Astrocyte (in vitro differentiated cells and primary cell): ENCODE data around the gene SUFU. TPM values are rescaled to one million over a fixed set of nuclear protein-coding genes. Genes with fewer than 3 reads are reported as not detected.

ENCODE experiments used
- DNase-seq: peaks from one replicate; pipeline ENCODE4 v3.0.0-alpha.2; 2010; ENCODE audit warnings: low read depth
- FAIRE-seq: peaks from 2 replicates; lab custom pipeline; 2011; peaks lifted over from hg19 to GRCh38; lab: Jason Lieb, UNC
- H2AFZ ChIP-seq: 2 replicates; pipeline ENCODE4 v1.6.0; 2012; ENCODE audit warnings: low read depth, low read length, inconsistent platforms
- H3K27ac ChIP-seq: 2 replicates; pipeline ENCODE4 v1.5.1; 2011; ENCODE audit warnings: low read depth, low read length, inconsistent platforms
- H3K27me3 ChIP-seq: 2 replicates; pipeline ENCODE4 v1.6.0; 2011; ENCODE audit warnings: low read length, inconsistent platforms; ENCODE audit not compliant: insufficient read depth
- H3K36me3 ChIP-seq: 2 replicates; pipeline ENCODE4 v1.5.1; 2011; ENCODE audit warnings: low read length, inconsistent platforms; ENCODE audit not compliant: insufficient read depth
- H3K4me1 ChIP-seq: 2 replicates; pipeline ENCODE4 v1.5.1; 2011; ENCODE audit warnings: low read length, inconsistent platforms; ENCODE audit not compliant: insufficient read depth
- H3K4me2 ChIP-seq: 2 replicates; pipeline ENCODE4 v1.6.0; 2012; ENCODE audit warnings: low read length, inconsistent platforms
- H3K4me3 ChIP-seq: 2 replicates; pipeline ENCODE4 v1.5.1; 2011; ENCODE audit warnings: low read depth, mild to moderate bottlenecking, low read length, inconsistent platforms; ENCODE audit not compliant: insufficient read depth
- H3K79me2 ChIP-seq: 2 replicates; pipeline ENCODE4 v1.6.0; 2012; ENCODE audit warnings: mild to moderate bottlenecking, low read length, inconsistent platforms; ENCODE audit not compliant: insufficient read depth
- H3K9ac ChIP-seq: 2 replicates; pipeline ENCODE4 v1.6.0; 2012; ENCODE audit warnings: mild to moderate bottlenecking, low read length, inconsistent platforms
- H3K9me3 ChIP-seq: 2 replicates; pipeline ENCODE4 v1.5.1; 2012; ENCODE audit warnings: low read depth, mild to moderate bottlenecking, low read length, inconsistent platforms; ENCODE audit not compliant: insufficient read depth
- H4K20me1 ChIP-seq: 2 replicates; pipeline ENCODE4 v1.6.0; 2012; ENCODE audit warnings: low read length, inconsistent platforms; ENCODE audit not compliant: insufficient read depth
- H3K27ac Mint-ChIP-seq: one replicate; pipeline ENCODE4 v1.8.0; 2021; ENCODE audit warnings: mild to moderate bottlenecking, mixed read lengths; ENCODE audit not compliant: unreplicated experiment
- H3K27me3 Mint-ChIP-seq: one replicate; pipeline ENCODE4 v1.8.0; 2021; ENCODE audit warnings: low read depth, mixed read lengths; ENCODE audit not compliant: unreplicated experiment
- H3K36me3 Mint-ChIP-seq: one replicate; pipeline ENCODE4 v1.8.0; 2021; ENCODE audit warnings: low read depth, mixed read lengths; ENCODE audit not compliant: unreplicated experiment
- H3K4me1 Mint-ChIP-seq: one replicate; pipeline ENCODE4 v1.8.0; 2021; ENCODE audit warnings: low read depth, mixed read lengths; ENCODE audit not compliant: unreplicated experiment
- H3K4me3 Mint-ChIP-seq: one replicate; pipeline ENCODE4 v1.8.0; 2021; ENCODE audit warnings: mild to moderate bottlenecking, moderate library complexity, mixed read lengths; ENCODE audit not compliant: unreplicated experiment
- H3K9me3 Mint-ChIP-seq: one replicate; pipeline ENCODE4 v1.8.0; 2021; ENCODE audit warnings: mild to moderate bottlenecking, mixed read lengths; ENCODE audit not compliant: unreplicated experiment
- CTCF ChIP-seq: IDR thresholded peaks from 2 replicates; pipeline ENCODE4 v1.5.1; 2011; ENCODE audit warnings: low read depth, mild to moderate bottlenecking, inconsistent platforms, low read length, moderate library complexity; ENCODE audit not compliant: insufficient read depth
- EZH2 ChIP-seq: IDR thresholded peaks from 2 replicates; pipeline ENCODE4 v1.6.1; 2012; ENCODE audit warnings: mild to moderate bottlenecking, low read length, inconsistent platforms; ENCODE audit not compliant: insufficient read depth
- total RNA-seq: library from RNA; stranded (reverse); gene quantifications from 2 replicates; pipeline ENCODE4 v1.2.1, GENCODE V29; 2021

The SUFU gene
- total RNA-seq, 1 donor from 2014 or later, result 25.8 TPM

GRCh38 chr10:102628451-102628911, 124.7 kb downstream of the SUFU start:
- no peak overlapping the region for H3K4me3 ChIP-seq
- peak overlapping the region; percentile 96 for H3K27ac ChIP-seq
- H2AFZ ChIP-seq, result no peak overlapping the region
- H3K4me3 Mint-ChIP-seq, result no peak overlapping the region
- DNase-seq (no peak), FAIRE-seq (no peak)
- peak overlapping the region; percentile 81 for H3K9ac ChIP-seq
- no peaks in the 10 kb centered on the region for H4K20me1 ChIP-seq
- peaks cover 4% of the 10 kb centered on the region for H3K9me3 ChIP-seq
- TF ChIP-seq CTCF, result no peak
- TF ChIP-seq EZH2, result no peak
- H3K9me3 Mint-ChIP-seq, result no peaks in the 10 kb centered on the region
- no peaks in the 10 kb centered on the region for H3K27me3 Mint-ChIP-seq
- H3K4me1 ChIP-seq, result peaks cover 61% of the 10 kb centered on the region
- peak overlapping the region; percentile 99 for H3K27ac Mint-ChIP-seq
- H3K36me3 ChIP-seq, result no peaks in the 10 kb centered on the region
- no peaks in the 10 kb centered on the region for H3K27me3 ChIP-seq
- peaks cover 75% of the 10 kb centered on the region for H3K4me1 Mint-ChIP-seq
- H3K79me2 ChIP-seq, result no peaks in the 10 kb centered on the region
- peak overlapping the region; percentile 63 for H3K4me2 ChIP-seq
- H3K36me3 Mint-ChIP-seq, result peaks cover 3% of the 10 kb centered on the region

- DNase-seq, result peak; percentile 92
- H3K4me1 ChIP-seq, result peaks cover 66% of the 10 kb centered on the region
Observed at GRCh38 chr10:102629661-102630614, 126.2 kb downstream of the SUFU start.

More at GRCh38 chr10:102629661-102630614, 126.2 kb downstream of the SUFU start:
- H3K79me2 ChIP-seq, result no peaks in the 10 kb centered on the region
- H3K36me3 ChIP-seq, result no peaks in the 10 kb centered on the region
- Mint-ChIP-seq H3K4me3 (peak overlapping the region; percentile 57), H3K4me1 (peaks cover 85% of the 10 kb centered on the region), H3K27me3 (no peaks in the 10 kb centered on the region), H3K9me3 (no peaks in the 10 kb centered on the region), H3K36me3 (peaks cover 3% of the 10 kb centered on the region), H3K27ac (peak overlapping the region; percentile 99)
- H3K27me3 ChIP-seq, result no peaks in the 10 kb centered on the region
- no peaks in the 10 kb centered on the region for H4K20me1 ChIP-seq
- peak overlapping the region; percentile 57 for H3K9ac ChIP-seq
- TF ChIP-seq EZH2, result no peak
- TF ChIP-seq CTCF, result no peak
- peak overlapping the region; percentile 22 for H3K4me3 ChIP-seq
- H3K9me3 ChIP-seq, result no peaks in the 10 kb centered on the region
- peak overlapping the region; percentile 96 for H3K27ac ChIP-seq
- no peak overlapping the region for H2AFZ ChIP-seq
- H3K4me2 ChIP-seq, result peak overlapping the region; percentile 66
- peak; percentile 86 for FAIRE-seq
